Uterus (tissue), 4 donors: ENCODE results near the gene RAB5B. TPM values are rescaled to one million over a fixed set of nuclear protein-coding genes. Genes with fewer than 3 reads are reported as not detected.
A peak's percentile ranks its signal among the peaks of the same experiment; 100 is the strongest.

Experiments used
- DNase-seq, 2 donors: peaks; one replicate each; pipeline ENCODE4 v3.0.0-alpha.2; 2019 to 2020
- H3K27ac ChIP-seq, 2 donors: fragments of 200-600 bp; sonication (generic); 1 replicate in 1 of 2; 2 replicates in 1 of 2; pipeline ENCODE4 v1.5.1; 2016 to 2018
- H3K27me3 ChIP-seq, 2 donors: fragments of 200-600 bp; sonication (generic); one replicate each; pipeline ENCODE4 v1.5.1; 2018 to 2019; ENCODE audit warnings: control low read depth in 1 of 2
- H3K36me3 ChIP-seq, 2 donors: fragments of 200-600 bp; sonication (generic); one replicate each; pipeline ENCODE4 v1.5.1; 2019; ENCODE audit warnings: control low read depth in 1 of 2
- H3K4me1 ChIP-seq, 2 donors: fragments of 200-600 bp; sonication (generic); one replicate each; pipeline ENCODE4 v1.5.1; 2018 to 2019; ENCODE audit warnings: control low read depth in 1 of 2
- H3K4me3 ChIP-seq, 2 donors: fragments of 200-600 bp; sonication (generic); 1 replicate in 1 of 2; 2 replicates in 1 of 2; pipeline ENCODE4 v1.5.1; 2018 to 2019; ENCODE audit warnings: mild to moderate bottlenecking in 1 of 2
- H3K9me3 ChIP-seq, 2 donors: fragments of 200-600 bp; sonication (generic); one replicate each; pipeline ENCODE4 v1.5.1; 2019; ENCODE audit warnings: control low read depth in 1 of 2
- POLR2A ChIP-seq, 2 donors: fragments of 450-650 bp; IDR thresholded peaks; one replicate each; pipeline ENCODE4 v1.6.1; 2016; ENCODE audit warnings: antibody characterized with exemption in 2 of 2, mild to moderate bottlenecking in 1 of 2, moderate library complexity in 1 of 2
- intact Hi-C: fragments of 100-400 bp; cut with DNase I; formaldehyde crosslinking; loops from one replicate; pipeline ENCODE4 v1.15.1; 2023; ENCODE audit warnings: low total_unique reads
- total RNA-seq, 4 donors: library from RNA; depleted of rRNA in 3 of 4; stranded (reverse); fragments of >200 nt in 3 of 4; gene quantifications; one replicate each; pipeline versions ENCODE4 v1.1.0 to v1.2.4, GENCODE V29; 2014 to 2023
- TF ChIP-seq, protein P1 (sequence below), 4 experiments: fragments of 200-600 bp in 2 of 4; fragments of 450-650 bp in 2 of 4; sonication (generic) in 2 of 4; IDR thresholded peaks; one replicate each; pipeline ENCODE4 v1.5.1; 2016 to 2019; ENCODE audit warnings: antibody characterized with exemption in 4 of 4, mild to moderate bottlenecking in 2 of 4, moderate library complexity in 1 of 4
- donor health status: DM: yes; HTN: yes; CAD: no.

The RAB5B gene
- total RNA-seq, 4 donors from 2014 or later: 49.4 to 128 (median 67.2) TPM

DNA sequence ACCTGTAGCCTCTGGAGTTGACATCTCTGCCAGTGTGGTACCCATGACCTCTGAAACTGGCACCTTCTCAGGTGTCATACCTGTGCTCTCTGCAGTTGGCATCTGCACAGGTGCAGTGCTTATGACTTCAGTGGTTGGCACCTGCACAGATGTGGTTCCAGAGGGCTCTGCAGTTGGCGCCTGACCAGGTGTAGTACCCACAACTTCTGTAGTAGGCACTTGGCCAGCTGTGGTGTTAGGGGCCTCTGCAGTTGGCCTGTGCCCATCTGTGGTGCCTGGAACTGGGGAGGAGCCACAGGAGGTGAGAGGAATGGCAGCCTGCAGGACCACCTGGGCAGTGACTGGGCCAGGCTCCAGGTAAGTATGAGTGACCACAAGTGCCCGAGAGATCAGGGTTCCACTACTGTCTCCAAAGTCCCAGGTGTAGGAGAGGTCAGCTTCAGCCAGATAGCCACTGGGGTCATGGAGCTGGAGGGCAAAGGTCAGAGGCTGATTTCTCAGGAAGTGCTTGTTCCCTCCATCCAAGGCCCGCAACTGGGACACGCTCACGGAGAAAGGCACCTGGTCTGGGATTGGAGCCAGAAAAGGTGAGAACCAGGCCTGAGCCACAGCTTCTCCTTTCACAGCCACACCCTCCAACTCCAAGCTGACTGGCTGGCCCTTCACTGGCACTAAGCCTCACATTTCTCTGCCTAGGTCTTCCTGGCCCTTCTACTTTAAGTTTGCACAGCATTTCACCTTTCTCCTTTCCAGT is 16.6 kb upstream of the RAB5B start:
- DNase-seq: peak in 1 of 2 donors; percentile 25

GRCh38 chr12:55963760-55964159 is 10.1 kb upstream of the RAB5B start:
- Histone ChIP-seq H3K9me3 (no peaks in the 10 kb centered on the region), H3K36me3 (no peaks in the 10 kb centered on the region), H3K27ac (no peak overlapping the region), H3K4me3 (no peak overlapping the region), H3K4me1 (peaks cover 5 to 6% of the 10 kb centered on the region in 2 donors), H3K27me3 (no peaks in the 10 kb centered on the region)
- no peak for DNase-seq
- intact Hi-C loops: no loop called here
- no peak for TF ChIP-seq POLR2A (IDR thresholded peaks at IDR 0.05)
- TF ChIP-seq, protein P1, sequence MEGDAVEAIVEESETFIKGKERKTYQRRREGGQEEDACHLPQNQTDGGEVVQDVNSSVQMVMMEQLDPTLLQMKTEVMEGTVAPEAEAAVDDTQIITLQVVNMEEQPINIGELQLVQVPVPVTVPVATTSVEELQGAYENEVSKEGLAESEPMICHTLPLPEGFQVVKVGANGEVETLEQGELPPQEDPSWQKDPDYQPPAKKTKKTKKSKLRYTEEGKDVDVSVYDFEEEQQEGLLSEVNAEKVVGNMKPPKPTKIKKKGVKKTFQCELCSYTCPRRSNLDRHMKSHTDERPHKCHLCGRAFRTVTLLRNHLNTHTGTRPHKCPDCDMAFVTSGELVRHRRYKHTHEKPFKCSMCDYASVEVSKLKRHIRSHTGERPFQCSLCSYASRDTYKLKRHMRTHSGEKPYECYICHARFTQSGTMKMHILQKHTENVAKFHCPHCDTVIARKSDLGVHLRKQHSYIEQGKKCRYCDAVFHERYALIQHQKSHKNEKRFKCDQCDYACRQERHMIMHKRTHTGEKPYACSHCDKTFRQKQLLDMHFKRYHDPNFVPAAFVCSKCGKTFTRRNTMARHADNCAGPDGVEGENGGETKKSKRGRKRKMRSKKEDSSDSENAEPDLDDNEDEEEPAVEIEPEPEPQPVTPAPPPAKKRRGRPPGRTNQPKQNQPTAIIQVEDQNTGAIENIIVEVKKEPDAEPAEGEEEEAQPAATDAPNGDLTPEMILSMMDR (IDR thresholded peaks at IDR 0.05): no peak

More for the DNA sequence above, 16.6 kb upstream of the RAB5B start:
- Histone ChIP-seq H3K27ac (no peak overlapping the region), H3K36me3 (no peaks in the 10 kb centered on the region), H3K4me3 (no peak overlapping the region), H3K4me1 (no peaks in the 10 kb centered on the region), H3K27me3 (no peaks in the 10 kb centered on the region), H3K9me3 (no peaks in the 10 kb centered on the region)
- intact Hi-C loops: no loop called here
- TF ChIP-seq POLR2A (IDR thresholded peaks at IDR 0.05): no peak
- TF ChIP-seq, protein P1 (IDR thresholded peaks at IDR 0.05): no peak

DNA sequence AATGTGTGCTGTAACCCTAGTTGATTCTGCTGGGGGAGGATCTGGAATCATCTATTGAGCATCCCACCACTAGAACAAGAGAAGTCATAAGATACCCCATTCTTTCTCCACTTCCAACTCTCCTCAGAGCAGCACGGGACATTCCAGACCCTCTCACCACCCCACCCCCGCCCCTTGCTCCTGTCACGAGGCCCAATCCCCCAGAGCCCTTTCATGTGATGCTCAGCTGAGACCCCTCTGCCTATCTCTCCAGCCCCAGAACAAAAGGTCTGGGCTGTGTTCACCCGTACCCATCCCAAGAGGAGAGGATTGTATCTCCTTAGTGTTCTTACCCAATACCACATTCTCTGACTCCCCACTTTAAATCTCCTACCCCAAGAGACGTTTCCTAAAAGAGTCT is 8.6 kb upstream of the RAB5B start:
- TF ChIP-seq POLR2A (IDR thresholded peaks at IDR 0.05): no peak
- TF ChIP-seq, protein P1 (IDR thresholded peaks at IDR 0.05): no peak
- Histone ChIP-seq H3K4me3 (no peak overlapping the region), H3K27ac (no peak overlapping the region), H3K36me3 (no peaks in the 10 kb centered on the region), H3K27me3 (no peaks in the 10 kb centered on the region), H3K4me1 (peaks cover 5 to 6% of the 10 kb centered on the region in 2 donors), H3K9me3 (no peaks in the 10 kb centered on the region)
- no peak for DNase-seq
- intact Hi-C loops: no loop called here

DNA sequence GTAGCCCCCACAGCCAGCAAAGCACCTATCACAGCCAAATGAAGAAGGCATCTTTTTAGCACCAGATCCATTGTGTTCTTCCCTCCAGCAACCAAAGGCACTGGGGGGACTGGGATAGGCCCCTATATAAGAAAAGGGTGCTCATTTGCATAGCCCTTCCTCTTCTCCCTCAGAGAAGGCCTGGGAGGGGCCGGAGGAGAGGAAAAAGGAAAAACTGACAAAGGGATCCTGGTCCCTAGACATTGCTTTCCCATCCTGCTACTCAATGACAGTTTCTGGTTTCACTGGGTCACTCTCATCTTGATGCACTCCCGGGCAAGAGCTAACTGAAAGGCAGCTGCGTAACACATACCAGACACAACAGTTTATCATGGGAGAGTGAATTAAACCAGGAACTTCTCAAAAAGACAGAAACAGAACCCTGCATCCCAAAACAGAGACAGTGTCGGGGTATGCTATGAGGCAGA is 7.9 kb upstream of the RAB5B start, which contains the start of gene PMEL:
Gene PMEL (minus strand): TSS at position 102 of the 467 bp plus-strand sequence. CDS start 31 bp downstream, at position 71.
- Histone ChIP-seq H3K27me3 (no peaks in the 10 kb centered on the region), H3K36me3 (no peaks in the 10 kb centered on the region), H3K4me1 (peaks cover 5 to 6% of the 10 kb centered on the region in 2 donors), H3K27ac (peak within 1 kb of the TSS; percentile 84 to 94), H3K4me3 (peak within 1 kb of the TSS; percentile 80 to 93), H3K9me3 (no peaks in the 10 kb centered on the region)
- TF ChIP-seq, protein P1 (IDR thresholded peaks at IDR 0.05): no peak
- DNase-seq: no peak
- intact Hi-C loops: no loop called here
